HepG2 (cell line): ENCODE results near the gene LRP5.

Experiments
- CTCF ChIP-seq: sonication (generic); formaldehyde crosslinking; IDR thresholded peaks from 2 replicates; pipeline ENCODE4 v1.5.0; 2020; ENCODE audit warnings: mild to moderate bottlenecking, missing genetic modification reagents, moderate library complexity
- EP300 ChIP-seq, 3 experiments: sonication (generic) in 1 of 3; formaldehyde crosslinking in 1 of 3; IDR thresholded peaks; 2 replicates each; pipeline versions ENCODE4 v1.5.1 to v1.6.1; 2011 to 2020; ENCODE audit warnings: low read depth in 2 of 3, low read length in 2 of 3, borderline replicate concordance in 1 of 3, improper control_type of control experiment in 1 of 3, mild to moderate bottlenecking in 1 of 3, missing genetic modification reagents in 1 of 3, moderate library complexity in 1 of 3
- EZH2 ChIP-seq: conservative IDR thresholded peaks from 2 replicates; pipeline ENCODE4 v1.6.1; 2012; ENCODE audit warnings: mild to moderate bottlenecking, low read depth, low read length, moderate library complexity
- GABPA ChIP-seq, 2 experiments: IDR thresholded peaks; 2 replicates each; pipeline ENCODE4 v1.6.1; 2011 to 2016; ENCODE audit warnings: low read depth in 2 of 2, low read length in 1 of 2, missing biosample characterization in 1 of 2, missing genetic modification characterization in 1 of 2
- GTF2F1 ChIP-seq: fragments of 150-350 bp; IDR thresholded peaks from 2 replicates; pipeline ENCODE4 v1.6.1; 2014; ENCODE audit warnings: low read length
- HDAC1 ChIP-seq: sonication (generic); formaldehyde crosslinking; IDR thresholded peaks from 2 replicates; pipeline ENCODE4 v1.5.1; 2020; ENCODE audit warnings: mild to moderate bottlenecking, missing genetic modification reagents
- KLF15 ChIP-seq: sonication (generic); formaldehyde crosslinking; IDR thresholded peaks from 2 replicates; pipeline ENCODE4 v1.8.1; 2023; ENCODE audit warnings: borderline replicate concordance, mild to moderate bottlenecking, inconsistent platforms, missing genetic modification reagents, mixed read lengths
- MAX ChIP-seq: IDR thresholded peaks from 2 replicates; pipeline ENCODE4 v1.6.1; 2012; ENCODE audit warnings: inconsistent platforms
- NFYB ChIP-seq: sonication (generic); formaldehyde crosslinking; IDR thresholded peaks from 2 replicates; pipeline ENCODE4 v1.4.0; 2020; ENCODE audit warnings: missing genetic modification reagents
- POLR2AphosphoS5 ChIP-seq: IDR thresholded peaks from 2 replicates; pipeline ENCODE4 v1.6.1; 2012; ENCODE audit warnings: low read depth, low read length
- RXRB ChIP-seq: IDR thresholded peaks from 2 replicates; pipeline ENCODE4 v1.6.1; 2016; ENCODE audit warnings: borderline replicate concordance, missing genetic modification reagents, missing compliant biosample characterization
- TCF7L2 ChIP-seq: IDR thresholded peaks from 2 replicates; pipeline ENCODE4 v1.6.1; 2011; ENCODE audit warnings: mild to moderate bottlenecking, low read depth, low read length, moderate library complexity
- USF2 ChIP-seq, 2 experiments: sonication (generic) in 1 of 2; formaldehyde crosslinking in 1 of 2; IDR thresholded peaks; 2 replicates each; pipeline versions ENCODE4 v1.5.1 to v1.6.1; 2011 to 2020; ENCODE audit warnings: borderline replicate concordance in 1 of 2, low read depth in 1 of 2, low read length in 1 of 2, mild to moderate bottlenecking in 1 of 2, missing genetic modification reagents in 1 of 2, moderate library complexity in 1 of 2
- ZFP36 ChIP-seq: fragments of 150-350 bp; IDR thresholded peaks from 2 replicates; pipeline ENCODE4 v1.6.1; 2018; ENCODE audit warnings: borderline replicate concordance, low read length, low read depth; ENCODE audit not compliant: partially characterized antibody

- TF ChIP-seq TCF7L2 (no peak), HDAC1 (CRISPR knock-in tag) (no peak), RXRB (CRISPR knock-in tag) (no peak), USF2 (IDR thresholded peaks at IDR 0.05; ENCODE audit: low read depth, low read length) (no peak), USF2 (CRISPR knock-in tag; IDR thresholded peaks at IDR 0.05; ENCODE audit: borderline replicate concordance) (no peak), GABPA (IDR thresholded peaks at IDR 0.05; ENCODE audit: low read depth, low read length) (no peak), GABPA (CRISPR knock-in tag; IDR thresholded peaks at IDR 0.05; ENCODE audit: low read depth) (no peak), KLF15 (CRISPR knock-in tag) (no peak), ZFP36 (no peak), GTF2F1 (no peak), CTCF (CRISPR knock-in tag) (no peak), MAX (no peak), EZH2 (no peak), NFYB (no peak), POLR2AphosphoS5 (no peak), EP300 (IDR thresholded peaks at IDR 0.05; ENCODE audit: low read depth in 2 of 2, low read length in 2 of 2) (no peak), EP300 (CRISPR knock-in tag; IDR thresholded peaks at IDR 0.05; ENCODE audit: borderline replicate concordance) (no peak)
Observed at GRCh38 chr11:68387840-68388239, 75.4 kb downstream of the LRP5 start.
